GM21717 (cell line): ENCODE measurements around the gene RBM4B.
"Not testable (repeated sequence)": the region's sequence is repeated elsewhere in the genome, so short reads cannot be mapped to it uniquely, and the experiment has no call there.

Source experiments
- ATAC-seq: cut with Tn5 transposase; IDR thresholded peaks from one replicate; pipeline ENCODE4 v1.9.1; 2021; ENCODE audit warnings: mild to moderate bottlenecking, moderate library complexity; ENCODE audit not compliant: unreplicated experiment

RBM4B gene

DNA sequence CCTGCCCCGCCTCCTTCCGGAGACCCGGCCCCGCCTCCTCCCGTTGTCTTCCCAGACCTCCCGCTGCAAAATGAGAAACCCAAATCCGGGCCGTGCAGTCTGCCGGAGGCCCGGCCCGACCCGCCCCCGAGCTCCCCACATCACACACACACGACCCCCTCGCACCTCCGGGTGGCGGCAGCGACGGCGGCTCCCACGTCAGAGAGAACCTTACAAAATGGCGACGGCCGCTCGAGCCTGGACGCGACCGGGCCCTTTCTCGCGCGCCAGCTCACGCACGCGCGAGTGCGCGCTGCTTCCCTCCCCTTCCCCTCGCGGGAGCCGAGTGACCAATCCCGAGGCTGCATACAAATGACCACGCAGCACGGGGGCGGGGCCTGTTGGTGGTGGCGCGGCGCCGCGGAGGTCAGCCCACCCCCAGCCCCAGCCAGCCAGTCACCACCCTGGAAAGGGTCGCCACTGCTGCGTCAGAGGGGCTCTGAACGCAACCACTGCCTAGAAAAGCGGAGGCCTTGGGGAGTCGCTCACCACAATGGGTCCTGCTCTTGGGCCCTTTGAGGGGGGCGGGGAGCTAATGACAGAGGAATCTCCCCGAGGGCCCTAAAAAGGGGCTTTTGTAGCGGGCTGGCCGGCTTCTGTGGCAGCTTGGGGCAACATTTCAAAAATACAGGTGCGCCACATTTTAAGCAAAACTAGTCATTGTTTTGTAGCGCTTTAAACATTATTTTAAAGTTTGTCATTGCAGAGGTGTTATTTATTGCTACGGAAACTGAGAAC lies at the start of gene RBM4B:
TSS of gene RBM4B (minus strand) at position 289 of the 777 bp plus-strand sequence. CDS start 808 bp downstream, outside the sequence.
- peak; percentile 72 for ATAC-seq

GRCh38 chr11:66725647-66726046 lies 48.0 kb upstream of the RBM4B start:
- no peak for ATAC-seq

- ATAC-seq = no peak
These were observed 47.4 kb upstream of the RBM4B start for GRCh38 chr11:66725114-66725513.

GRCh38 chr11:66724167-66724566 lies 46.5 kb upstream of the RBM4B start:
- ATAC-seq = not testable (repeated sequence)

DNA sequence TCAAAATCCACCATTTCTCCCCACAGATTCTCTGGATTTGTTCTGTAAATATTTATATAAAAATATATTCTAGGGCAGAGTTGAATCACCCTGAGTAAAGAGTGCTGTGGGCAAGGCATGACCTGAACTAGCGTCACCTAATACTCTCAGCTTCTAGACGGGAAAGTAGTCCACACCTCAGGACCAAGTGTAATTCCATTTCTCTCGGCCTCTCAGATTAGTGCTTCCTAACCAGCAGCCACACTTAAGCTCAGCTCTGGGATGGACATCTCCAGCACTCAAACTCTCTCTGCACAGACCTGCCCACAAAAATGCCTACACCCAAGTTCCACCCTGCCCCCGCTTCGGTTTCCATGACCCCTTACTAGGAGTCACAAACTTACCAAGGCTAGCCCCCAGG lies 46.0 kb upstream of the RBM4B start:
- ATAC-seq = no peak

DNA sequence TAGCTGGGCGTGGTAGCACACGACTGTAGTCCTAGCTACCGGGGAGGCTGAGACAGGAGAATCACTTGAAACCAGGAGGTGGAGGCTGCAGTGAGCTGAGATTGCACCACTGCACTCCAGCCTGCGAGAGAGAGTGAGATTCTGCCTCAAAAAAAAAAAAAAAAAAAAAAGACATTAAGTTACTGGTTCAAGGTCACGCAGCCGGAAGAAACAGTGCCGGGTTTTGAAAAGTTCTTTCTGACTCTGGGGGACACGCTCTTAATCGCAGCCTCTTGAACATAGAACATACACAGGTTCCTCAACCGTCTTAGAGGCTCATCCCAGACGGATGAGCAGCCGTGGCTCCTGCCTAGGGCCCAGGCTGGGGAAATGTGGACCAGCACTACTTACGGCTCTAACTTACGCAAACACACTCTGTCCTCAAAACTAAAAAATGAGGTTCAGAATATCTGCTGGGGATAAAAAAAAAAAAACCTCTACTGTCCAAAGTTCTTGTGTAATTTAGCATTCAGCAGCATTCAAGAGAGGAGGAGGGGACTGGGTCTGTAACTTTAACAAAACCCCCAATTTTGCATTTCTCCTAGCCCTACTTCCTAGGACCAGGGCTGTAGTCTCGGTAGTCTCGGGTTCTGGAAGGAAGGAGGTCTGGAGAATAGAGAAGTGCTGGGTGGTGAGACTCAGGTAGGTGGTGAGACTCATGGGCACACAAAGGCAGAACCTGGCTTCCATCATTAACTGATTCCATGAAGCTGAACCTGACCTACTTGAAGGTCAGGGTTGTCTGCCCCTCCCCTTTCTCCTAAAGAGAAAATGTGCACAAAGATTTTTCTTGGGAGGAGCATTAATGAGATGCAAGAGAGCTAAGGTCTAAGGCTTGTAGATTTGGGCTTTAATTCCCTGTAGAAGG lies 45.3 kb upstream of the RBM4B start:
- ATAC-seq = no peak

DNA sequence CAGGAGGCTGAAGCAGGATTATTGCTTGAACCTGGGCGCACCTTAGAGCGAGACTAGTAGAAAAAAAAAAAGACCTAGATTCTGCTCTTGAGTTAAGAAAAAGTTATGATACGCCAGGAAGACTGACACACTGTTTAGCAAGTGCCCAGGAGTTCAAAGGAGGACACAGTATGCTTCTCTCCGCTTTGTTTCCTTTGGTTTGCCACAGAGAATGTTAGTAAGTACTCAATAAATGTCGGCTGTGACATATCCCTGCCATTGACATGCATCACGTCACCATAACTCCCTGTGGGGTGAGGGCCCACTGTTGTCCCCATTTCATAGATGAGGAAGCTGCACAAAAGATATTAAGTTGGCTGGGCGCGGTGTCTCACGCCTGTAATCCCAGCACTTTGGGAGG lies 44.3 kb upstream of the RBM4B start:
- ATAC-seq = no peak

DNA sequence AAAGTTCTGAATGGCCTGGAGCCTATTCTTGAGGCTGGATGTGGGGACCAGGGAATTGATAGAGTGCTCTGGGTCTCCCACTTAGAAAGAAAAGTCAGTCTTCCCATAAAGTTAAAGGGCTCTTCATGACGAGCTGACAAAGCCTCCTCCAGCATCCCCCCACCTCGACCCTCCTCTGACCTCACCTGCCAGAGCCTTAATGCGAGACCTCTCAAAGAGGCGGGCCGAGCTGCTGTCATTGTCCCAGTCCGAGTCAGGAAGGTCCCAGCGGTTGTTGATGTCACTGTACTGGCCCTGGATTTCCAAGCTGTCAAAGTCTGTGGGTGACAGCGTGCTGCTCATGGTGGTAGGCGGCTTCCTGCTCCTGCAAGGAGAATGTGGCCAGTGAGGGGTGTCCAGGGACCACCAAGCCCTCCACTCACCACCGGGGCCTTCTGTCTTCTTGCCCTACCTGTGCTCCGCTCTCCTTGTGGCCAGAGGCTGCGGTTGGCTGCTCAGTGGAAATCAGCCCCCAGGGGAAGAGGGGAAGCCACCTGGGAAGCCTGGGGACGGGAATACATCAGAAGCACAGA lies 43.3 kb upstream of the RBM4B start:
- no peak for ATAC-seq

GRCh38 chr11:66720223-66720898 lies 42.7 kb upstream of the RBM4B start:
- ATAC-seq = no peak

DNA sequence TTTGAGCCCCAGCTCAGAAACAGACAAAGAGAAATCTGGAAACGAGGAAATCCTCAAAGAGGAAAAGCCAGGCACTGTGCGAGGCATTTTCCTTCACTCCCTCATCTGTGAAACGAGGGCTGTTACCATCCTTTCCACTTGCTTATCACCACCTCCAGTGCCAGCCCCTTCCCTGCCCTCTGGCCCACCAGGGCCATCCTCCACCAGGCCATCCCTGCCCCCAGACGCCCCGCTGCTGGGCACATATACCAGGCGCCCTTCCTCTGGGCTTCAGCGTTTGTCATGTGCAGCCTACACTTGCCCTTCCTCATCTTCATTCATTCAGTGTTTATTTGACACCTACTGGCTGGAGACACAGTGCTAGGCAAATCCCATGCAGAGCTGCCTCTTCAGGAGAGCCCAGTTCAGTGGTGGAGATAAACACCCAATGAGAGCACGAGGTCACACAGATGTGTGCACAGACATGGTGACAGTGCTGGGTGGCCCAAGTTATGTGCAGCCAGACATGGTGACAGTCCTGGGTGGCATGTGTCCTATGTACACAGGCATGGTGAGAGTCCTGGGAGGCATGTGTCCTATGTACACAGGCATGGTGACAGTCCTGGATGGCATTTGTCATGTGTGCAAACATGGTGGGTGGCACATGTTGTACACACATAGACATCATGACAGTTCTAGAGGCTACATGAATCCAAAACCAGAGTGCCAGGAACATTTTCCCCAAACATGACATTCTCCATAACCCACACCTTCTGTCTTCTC lies 41.6 kb upstream of the RBM4B start:
- no peak for ATAC-seq

GRCh38 chr11:66718320-66718971 lies 40.8 kb upstream of the RBM4B start:
- no peak for ATAC-seq

GRCh38 chr11:66717925-66718319 lies 40.2 kb upstream of the RBM4B start:
- no peak for ATAC-seq

DNA sequence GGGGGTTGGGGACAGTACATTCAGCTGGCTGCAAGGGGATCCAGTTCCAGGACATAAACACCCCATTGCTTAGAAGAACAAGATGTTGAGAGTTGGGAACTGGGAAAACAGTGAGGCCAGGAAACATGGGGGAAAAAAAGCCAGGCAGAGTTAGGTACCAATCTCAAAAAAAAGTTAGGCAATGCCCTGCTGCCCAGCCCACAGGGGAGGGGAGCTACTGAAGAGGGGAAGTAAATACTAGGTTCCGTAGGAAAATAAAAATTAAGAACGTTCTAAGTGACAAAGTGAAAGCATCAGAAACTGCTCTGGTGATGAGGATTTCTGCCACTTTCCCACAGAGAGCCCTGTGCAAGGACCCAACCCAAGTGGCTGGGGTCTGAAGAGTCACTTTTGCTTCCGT lies 39.3 kb upstream of the RBM4B start:
- no peak for ATAC-seq

GRCh38 chr11:66715346-66716085 lies 37.8 kb upstream of the RBM4B start:
- ATAC-seq = no peak

- ATAC-seq = no peak
These were observed 36.2 kb upstream of the RBM4B start for GRCh38 chr11:66713746-66714480.

- no peak for ATAC-seq
These were observed 32.8 kb upstream of the RBM4B start for GRCh38 chr11:66710384-66710930.

GRCh38 chr11:66708701-66709100 lies 31.0 kb upstream of the RBM4B start:
- ATAC-seq = no peak

DNA sequence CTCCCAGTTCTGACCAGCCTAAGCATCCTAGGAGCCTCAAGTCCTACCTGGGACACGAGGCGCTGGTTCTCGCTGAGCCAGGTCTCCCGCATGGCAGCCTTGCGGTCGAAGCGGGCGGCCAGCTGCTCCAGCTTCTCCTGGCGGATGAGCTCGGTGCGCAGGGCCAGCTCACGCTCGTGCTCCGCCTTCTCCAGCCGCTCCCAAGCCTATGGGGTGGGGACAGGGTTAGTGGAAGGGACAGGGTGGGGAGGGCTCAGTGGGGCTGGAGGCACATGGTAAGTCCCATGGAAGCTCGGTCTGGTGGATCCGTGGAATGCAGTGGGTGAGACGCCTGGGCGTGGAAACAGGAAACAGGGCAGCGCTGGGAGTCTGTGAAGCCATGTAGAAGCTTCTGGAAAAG lies 30.4 kb upstream of the RBM4B start:
- no peak for ATAC-seq
